NCI-H345 (cell line): Measurements from ENCODE around the gene FASTK.

Source experiments
- DNase-seq: peaks from one replicate; lab custom pipeline; 2025; lab: John Stamatoyannopoulos, UW

Gene FASTK

DNA sequence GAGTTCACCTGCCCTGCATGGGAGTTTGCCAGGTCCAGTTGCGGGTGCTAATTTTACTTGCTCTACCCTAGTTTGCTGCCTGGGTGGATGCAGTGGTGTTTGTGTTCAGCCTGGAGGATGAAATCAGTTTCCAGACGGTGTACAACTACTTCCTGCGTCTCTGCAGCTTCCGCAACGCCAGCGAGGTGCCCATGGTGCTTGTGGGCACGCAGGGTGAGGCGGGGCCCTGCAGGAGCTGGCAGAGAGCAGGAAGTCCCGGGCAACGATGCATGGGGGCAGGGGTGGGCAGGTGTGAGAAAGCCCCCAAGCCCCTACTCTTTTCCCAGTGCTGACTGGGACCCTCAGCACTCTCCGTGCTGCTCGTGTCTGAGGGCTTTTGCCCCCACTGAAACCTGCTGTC lies 37.0 kb upstream of the FASTK start:
- DNase-seq = no peak

DNA sequence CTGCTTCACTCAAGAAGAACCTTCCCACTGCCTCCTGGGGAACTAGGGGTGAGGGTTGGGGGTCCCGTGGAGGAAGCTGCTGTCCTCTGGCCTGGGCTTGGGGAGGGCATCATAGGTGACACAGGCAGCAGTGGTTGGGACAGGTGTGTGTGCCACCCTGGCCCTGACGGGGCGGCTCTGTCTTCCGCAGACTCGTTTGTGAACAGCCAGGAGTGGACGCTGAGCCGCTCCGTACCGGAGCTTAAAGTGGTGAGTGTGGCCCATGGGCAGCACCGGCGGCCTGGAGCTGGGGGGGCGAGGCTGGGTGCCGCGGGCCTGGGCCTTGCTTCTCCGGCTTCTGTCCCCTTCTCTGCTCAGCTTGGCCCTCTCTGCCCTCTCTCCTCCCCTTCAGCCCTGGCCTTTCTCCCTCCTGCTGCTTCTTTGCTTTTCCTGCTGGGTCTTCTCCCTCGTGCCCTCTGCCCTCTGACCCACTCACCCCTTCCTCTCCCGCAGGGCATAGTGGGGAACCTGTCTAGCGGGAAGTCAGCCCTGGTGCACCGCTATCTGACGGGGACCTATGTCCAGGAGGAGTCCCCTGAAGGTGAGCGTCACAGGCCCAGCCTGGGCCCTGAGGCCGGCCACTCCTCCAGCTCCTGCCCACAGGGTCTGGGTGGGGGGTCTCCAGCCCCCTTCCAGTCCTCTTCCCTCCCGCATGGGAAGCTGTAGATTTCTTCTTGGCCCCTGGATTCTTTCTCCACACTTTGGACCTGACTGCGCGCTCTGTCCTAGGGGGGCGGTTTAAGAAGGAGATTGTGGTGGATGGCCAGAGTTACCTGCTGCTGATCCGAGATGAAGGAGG lies 36.2 kb upstream of the FASTK start:
- DNase-seq = no peak

DNA sequence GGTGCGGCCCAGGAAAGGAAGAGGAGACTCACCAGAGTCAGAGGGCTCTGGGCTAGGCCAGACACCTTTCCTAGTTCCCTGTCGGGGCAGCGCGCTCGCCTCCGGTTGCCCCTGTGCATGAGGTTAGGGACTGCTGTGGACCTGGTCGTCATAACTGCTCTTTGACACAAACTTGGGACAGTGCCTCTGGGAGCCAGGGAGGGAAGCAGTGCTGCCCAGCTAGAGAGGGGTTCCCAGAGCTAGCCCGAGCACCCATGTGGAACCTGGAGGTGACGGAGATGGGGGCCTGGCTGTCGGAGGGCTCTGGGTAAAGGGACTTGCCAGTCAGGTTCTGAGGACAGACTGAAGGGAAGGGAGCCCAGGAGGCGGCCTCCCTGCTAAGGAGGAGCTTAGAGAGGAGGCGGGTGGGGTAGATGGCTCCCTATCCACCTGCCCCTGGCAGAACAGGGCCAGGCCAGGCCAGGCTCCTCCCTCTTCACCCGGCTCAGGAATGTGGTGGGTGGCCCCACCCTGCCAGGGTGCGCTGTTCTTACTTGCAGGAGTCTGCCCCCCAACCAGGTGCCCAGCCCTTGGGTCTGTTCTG lies 35.3 kb upstream of the FASTK start:
- no peak for DNase-seq

DNA sequence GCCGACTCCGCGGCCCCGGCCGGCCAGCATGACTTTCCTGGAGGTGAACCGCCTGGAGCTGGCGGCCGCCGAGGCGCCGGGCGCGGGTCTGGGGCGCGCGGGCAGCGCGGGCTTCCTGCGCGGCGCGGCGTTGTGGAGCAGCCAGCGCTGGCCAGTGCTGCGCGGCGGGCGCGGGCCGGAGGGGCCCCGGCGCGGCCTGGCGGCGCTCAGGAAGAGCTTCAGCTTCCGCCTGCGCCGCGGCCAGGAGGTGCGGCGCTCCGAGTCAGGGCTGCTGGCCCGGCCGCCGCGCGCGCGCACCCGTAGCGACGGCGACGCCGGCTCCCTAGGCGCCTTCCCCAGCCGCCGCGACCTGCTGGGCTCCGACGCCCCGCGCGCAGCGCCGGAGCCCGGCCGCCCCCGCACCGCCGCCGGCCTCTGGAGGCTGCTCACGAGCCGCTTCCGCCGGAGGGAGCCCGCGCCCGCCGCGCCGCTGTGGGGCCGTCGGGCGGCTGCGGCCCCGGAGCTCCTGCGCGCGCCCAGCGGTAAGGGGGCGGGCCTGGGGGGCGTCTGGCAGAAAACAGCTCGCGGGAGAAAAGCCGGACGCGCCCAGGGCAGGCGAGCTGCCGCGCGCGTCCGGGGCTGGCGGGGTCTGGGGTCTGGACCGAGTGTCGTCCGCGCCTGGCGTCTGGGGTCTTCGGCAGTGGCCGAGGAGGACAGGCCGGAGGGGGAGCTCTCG lies 34.7 kb upstream of the FASTK start:
- DNase-seq = no peak

DNA sequence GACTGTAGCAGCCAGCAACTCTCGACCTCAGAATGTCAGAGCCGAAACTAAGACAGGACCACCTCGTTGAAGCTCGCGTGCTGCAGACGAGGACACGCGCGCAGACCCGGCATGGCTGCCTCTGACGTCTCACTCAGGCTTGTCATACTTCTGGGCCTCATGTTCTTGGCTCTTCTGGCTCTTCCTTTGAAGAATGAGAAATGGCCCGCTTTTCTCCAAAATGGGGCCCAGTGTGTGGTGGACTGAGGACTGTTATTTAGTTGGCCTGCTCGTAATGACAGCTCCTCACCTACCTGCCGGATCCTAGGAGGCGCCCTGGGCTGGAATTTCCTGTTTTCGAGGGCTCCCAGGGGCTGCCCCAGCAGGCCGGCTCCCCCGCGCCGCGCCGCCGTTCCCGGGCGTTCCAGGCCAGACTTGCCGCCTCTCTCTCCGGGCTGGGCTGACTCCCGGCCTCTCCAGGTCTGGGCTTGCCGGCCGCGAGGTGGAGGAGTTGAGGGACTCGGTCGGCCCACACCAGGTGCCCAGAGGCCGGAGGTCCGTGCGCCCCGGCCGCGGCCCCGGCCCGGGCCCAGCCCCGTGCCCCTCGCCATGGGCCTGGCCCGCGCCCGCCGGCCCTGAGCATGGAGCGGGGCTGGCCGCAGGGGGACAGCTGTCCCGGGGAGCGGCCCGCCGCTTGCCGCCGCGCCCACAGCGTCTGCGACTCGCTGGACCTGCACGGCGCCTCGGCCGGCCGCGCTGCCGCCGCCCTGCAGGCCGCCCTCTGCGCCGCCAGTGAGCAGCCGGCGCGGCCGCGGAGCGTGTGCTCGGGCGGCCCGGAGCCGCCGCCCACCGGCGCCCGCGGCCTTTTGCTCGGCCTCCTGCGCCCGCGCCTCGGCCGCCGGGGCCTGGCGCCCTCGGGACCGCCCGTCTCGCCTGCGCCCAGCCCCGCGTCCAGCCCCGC lies 33.8 kb upstream of the FASTK start:
- no peak for DNase-seq

DNA sequence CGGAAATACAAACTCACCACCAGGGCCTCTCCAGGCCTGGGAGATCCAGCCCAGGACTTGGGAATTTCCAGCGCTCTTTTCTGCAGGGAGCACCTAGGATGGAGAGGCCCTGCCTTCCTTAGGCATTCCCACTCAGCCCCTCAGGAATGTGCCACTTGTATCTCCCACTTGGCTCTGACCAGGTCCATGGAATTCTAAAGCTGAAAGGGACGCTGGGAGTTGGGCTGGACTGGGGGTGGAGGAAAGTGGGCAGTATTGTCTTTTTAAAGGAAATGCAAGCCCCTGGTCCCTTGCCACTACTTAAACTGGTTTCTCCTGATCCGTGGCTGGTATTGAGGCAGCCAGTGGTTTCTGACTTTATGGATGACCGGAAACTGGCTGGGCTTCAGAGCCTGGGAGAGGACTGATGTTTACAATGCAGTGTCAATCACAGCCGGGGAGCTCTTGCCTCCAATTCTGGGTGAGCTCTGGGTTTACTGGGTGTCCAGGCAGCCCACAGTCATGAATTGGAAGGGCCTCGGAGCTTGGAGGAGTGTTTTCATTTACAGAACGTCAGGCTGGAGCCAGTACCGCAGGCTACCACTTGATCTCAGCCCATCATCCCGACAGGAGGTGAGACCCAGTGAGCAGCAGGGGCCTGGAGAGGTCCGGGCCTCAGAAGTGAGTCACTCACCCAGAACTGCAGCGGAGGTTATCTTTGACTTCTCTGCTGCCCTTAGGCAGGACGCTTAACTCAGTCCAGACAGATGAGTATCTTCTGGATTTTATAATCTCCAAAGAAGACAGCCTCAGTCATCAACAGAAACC lies 32.9 kb upstream of the FASTK start:
- no peak for DNase-seq

DNA sequence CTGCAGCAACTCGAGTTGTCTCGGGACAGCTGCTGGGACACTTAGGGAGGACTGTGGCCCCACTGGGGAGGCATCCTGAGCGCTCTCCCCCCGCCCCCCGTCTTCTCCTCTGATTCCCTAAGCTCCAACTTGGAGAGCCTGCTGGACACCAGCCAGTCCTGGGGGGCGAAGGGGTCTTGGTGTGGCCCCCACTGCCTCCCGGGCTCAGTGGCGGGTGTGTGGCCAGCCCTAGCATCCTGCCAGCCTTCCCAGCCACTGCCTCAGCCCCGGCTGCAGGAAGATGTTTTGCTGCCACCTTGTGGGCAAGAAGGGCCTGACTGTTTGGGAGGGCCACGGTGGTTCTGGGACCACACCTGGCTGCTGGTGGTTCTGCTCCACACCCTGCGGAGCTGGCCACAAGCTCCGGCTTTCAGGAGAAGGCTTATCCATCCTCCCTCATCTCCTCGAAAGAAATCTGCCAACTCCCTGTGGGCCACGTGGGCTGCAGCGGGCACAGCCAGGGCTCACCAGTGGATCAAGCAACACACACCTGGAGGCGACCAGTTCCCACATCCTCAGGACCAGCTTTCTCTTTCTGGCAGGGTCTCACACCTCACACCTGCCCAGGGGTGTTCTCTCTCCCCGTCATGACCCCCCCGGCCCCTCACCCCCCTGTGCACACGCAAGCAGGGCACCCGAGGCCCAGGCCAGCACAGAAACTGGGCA lies 30.5 kb upstream of the FASTK start:
- DNase-seq = peak; percentile 63

DNA sequence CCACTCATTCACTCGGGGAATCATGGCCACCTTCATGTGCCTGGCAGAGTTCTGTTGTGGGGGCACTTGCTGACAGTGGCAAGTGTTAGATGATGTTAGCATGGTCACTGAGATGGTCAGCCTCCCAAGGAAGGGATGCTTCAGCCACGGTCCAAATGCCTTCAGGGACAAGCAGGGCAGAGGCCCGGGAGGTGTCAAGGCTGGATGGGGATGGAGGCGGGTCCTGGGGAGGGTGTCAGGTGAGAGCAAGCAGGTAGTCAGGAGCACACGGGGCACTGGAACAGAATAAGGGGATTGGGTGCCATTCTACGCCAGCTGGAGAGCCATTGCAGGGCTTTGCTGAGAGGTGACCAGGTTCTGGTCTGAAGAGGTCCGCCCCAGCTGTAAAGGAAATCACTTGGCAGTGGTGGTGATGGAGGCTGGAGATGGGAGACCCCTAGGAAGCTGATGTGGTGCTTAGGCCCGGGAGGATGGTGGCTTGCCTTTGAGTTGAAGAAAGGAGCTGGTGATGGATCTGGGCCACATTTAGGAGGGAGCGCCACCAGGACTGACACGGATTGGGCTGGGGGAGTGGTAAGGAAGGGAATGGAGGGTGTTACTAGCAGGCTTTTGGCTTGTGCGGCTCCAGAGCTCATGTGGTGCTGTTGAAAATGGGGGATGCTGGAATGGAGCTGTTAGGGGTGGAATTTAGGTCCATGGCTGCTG lies 29.8 kb upstream of the FASTK start:
- no peak for DNase-seq

DNA sequence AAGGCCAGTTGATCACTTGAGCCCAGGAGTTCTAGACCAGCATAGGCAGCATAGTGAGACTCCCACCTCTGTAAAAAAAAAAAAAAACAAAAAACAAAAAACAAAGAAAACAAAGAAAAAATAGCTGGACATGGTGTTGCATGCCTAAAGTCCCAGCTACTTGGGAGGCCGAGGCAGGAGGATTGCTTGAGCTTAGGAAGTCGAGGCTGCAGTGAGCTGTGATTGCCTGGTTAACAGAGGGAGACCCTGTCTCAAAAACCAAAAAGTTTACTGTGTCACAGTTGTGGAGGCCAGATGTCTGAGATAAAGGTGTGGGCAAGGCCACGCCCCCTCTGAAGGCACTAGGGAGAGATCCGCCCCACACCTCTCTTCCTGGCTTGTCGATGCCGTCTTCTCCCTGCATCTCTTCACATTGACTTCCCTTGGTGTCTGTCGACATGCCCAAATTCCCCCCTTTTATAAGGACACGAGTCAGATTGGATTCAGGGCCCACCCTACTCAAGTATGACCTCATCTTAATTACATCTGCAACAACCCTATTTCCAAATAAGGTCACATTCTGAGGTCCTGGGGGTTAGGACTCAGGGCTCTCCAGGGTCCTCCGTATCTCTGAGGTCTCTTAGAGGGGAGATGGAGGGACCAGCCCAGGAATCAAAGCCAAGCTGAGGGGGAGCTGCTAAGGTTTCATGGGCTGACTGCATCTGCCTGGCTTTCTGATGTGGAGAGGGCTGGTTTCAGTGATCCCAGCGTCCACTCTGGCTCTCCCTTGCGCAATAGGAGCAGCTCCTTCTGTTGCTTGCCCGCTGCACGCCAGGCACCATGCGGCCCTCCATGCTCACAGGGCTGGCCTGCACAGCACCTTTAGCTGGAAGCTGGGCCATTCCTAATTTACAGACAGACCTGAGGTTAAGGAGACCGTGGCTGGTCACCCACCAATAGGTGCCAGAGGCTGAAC lies 28.8 kb upstream of the FASTK start:
- no peak for DNase-seq

DNA sequence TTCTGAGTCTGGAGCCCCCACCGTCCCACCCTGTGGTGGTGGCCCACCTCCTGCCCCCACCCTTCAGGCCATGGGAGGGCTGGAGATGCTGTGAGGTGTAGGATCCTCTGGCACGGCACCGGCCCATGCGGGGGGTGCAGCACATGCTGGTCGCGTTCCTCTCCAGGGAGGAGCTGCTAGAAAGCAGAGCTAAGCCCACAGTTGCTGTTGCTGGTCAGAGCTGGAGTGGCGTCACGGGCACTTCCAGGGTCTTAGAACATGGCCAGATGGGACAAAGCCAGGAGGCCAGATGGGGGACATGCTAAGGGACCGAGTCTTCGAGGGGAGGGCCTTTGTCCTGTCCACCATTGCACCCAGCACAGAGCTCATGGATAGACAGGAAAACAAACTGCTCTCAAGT lies 27.3 kb upstream of the FASTK start:
- no peak for DNase-seq

DNA sequence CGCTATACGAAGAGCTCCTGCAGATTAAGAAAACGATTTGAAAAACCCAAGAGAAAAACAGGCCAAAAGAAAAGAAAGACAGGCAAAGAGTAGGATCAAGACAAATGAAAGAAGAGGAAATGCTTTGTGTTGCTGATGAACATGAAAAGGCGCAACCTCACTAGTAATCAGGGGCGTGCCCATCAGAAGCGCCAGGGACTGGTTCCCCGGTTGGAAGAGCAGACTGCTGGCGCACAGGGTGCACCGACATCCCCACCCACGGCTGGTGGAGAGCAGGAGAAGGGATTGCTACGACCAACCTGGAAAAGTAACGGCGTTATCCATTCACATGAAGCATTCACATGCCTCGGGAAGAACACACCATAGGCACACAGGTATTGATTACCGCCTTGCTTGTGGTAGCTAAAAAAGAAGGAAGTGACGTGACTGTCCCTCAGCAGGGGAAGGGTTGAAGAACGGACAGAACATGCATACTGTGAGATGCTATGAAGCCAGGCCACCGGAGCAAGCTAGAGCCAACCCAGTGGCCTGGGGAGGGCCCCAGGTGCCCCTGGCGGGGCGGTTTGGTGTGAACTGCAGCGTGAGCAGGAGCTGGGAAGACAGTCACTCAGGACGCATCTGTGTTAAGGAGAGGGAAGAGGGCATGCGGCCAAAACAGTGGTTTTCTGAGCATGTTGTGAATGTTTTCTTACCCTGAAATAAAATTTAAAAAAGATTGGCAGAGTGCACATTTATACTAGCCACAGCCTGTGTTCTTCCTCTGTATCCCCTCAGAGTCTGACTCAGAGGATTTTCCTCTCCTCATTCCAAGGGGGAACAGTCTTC lies 24.0 kb upstream of the FASTK start:
- no peak for DNase-seq

DNA sequence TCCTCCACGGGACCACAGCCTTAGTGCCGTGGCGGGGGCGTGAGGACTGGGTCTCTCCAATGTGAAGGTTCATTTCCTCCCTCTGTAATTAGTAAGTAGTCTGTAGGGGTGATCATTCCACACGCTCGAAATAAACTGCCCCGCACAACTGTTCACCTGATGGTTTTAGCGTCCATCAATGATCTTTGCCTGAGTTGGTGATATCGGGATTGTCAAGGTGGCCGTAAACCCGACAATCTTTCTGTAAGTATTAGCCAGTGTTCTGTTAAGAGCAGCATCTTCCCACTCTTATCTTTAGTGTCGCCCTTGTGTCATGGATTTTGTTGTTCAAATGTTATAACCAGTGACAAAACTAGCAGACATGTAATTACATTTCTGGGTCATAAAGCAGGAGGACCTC lies 23.4 kb upstream of the FASTK start:
- DNase-seq = no peak

DNA sequence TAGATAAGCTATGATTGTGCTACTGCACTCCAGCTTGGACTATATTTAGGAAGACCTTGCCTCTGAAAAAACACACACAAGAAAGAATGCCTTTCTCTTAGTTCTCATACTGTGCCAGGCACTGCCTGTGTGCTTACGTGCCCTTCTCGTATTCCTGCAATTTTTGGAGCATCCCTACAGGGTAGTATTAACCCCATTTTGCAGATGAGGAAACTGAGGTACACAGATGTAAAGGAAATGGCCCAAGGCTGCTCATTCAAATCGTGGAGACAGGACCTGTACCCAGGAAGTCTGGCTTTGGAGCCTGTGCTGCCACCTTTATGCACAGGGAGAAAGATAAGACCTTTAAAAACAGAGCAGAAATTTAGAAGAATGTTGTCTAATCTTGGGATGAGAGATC lies 22.4 kb upstream of the FASTK start:
- no peak for DNase-seq

DNA sequence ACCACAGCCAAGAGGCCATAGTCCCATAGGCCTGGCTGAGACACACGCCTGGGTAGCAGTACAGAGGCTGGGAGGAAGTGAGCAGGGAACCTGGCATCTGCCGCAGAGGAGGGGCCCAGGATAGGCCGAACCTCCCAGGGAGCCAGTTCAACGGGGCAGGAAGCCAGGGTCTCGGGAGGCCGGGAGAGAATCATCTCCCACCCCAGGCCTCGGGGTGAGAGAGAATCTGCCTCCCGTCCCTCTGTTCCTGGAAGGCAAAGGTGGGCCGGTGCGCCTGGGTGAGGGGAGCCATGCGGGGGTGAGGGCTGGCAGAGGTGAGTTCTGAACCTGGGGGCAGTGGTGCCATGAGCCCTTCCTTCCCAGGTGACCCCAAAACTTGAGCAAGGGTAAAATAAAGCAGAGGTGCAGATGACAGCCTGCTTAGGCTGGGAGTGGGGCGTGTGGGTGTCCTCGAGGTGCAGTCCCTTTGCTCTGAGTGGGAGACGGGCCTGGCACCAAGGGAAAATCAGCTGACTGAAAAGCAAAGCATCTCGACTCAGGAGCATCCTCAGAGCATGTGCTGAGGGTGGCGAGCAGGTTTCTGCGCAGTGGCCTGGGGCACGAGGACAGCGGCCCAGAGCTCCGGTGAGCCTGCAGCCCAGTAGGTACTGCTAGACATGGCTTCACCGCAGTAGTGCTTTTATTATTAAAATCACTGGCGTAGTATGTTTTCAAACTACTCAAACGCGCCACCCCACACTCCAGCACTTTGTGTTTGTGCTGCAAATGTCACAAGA lies 21.2 kb upstream of the FASTK start:
- no peak for DNase-seq

DNA sequence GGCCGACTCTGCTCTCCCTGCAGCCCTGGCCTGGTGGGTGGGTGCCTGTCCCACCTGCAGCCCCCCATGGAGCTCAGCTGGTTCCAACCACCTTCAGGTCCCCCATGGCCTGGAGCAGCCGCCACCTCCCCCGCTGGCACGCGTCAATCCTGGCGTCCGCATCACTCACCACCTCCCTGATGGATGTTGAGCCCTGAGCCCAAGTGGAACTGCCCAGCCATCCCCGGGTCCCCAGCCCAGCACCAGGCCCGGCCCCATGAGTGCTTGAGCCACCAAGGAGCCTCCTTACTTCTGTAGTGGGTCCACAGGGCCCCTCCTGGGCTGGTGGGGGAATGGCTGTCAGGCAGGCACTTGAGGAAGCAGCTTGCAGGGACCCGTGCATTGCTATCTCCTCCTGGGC lies 20.3 kb upstream of the FASTK start:
- DNase-seq = no peak

DNA sequence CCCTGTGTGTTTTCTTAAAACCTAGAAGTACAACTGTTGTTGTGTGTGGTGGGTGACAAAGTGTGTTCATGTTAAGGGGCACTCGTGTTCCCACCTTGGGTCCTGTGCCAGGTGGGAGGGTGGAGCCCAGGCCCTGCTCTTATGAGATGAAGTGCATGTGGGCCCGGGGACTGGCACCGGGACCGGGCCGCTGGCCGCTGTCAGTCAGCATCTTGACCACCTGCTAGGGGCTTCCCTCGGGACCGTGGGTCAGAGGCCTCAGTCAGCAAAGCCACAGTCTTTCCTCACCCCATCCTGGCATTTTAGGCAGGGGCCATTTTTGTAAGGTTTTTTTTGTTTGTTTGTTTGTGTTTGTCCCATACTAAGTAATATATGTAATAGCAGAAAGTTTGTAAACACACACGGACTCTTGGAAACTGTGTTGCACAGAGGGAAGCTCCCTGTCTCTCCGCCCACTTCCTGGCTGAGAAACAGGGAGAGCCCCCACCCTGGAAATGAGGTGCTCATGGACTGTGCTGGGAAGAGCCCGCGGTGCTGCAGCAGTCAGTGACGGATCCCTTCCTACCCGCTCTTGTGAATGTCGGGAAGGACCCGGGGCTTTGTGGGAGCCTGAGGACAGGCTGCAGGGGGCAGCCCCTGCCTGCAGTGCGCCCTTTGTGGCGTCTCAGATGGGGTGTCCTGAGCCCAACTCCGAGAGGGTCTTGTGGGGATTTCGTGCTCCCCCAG lies 19.0 kb upstream of the FASTK start:
- DNase-seq = no peak
